Natural killer cell (primary cell): ENCODE results near the gene MAD1L1. TPM values are rescaled to one million over a fixed set of nuclear protein-coding genes. Genes with fewer than 3 reads are reported as not detected.

ENCODE experiments used
- ATAC-seq, 3 donors: fragments of 150-1000 bp in 2 of 3; fragments of 200-7000 bp in 1 of 3; cut with Tn5 transposase; 1 replicate in 1 of 3; 2 replicates in 2 of 3; pipeline ENCODE4 v1.10.0; 2021; ENCODE audit warnings: mild to moderate bottlenecking in 2 of 3, moderate library complexity in 2 of 3
- DNase-seq, 2 donors: peaks; one replicate each; pipeline versions ENCODE4 v3.0.0 to v3.0.0-alpha.2; 2013 to 2021; ENCODE audit warnings: mixed read lengths in 1 of 2
- H3K27ac ChIP-seq: one replicate; pipeline ENCODE4 v1.5.1; 2013; ENCODE audit warnings: mild to moderate bottlenecking, low read length
- H3K27me3 ChIP-seq: one replicate; pipeline ENCODE4 v1.6.1; 2013; ENCODE audit warnings: low read length; ENCODE audit not compliant: control insufficient read depth, insufficient read depth
- H3K36me3 ChIP-seq: one replicate; pipeline ENCODE4 v1.6.1; 2013; ENCODE audit warnings: low read length; ENCODE audit not compliant: control insufficient read depth, insufficient read depth
- H3K4me1 ChIP-seq: one replicate; pipeline ENCODE4 v1.6.1; 2013; ENCODE audit warnings: low read length; ENCODE audit not compliant: control insufficient read depth, insufficient read depth
- H3K4me3 ChIP-seq: one replicate; pipeline ENCODE4 v1.5.1; 2013; ENCODE audit warnings: low read length
- H3K9me3 ChIP-seq: one replicate; pipeline ENCODE4 v1.6.1; 2013; ENCODE audit warnings: low read length; ENCODE audit not compliant: control insufficient read depth, insufficient read depth
- H3K27ac Mint-ChIP-seq, 2 donors: one replicate each; pipeline ENCODE4 v1.8.0; 2022; ENCODE audit warnings: mild to moderate bottlenecking in 2 of 2, mixed read lengths in 2 of 2, moderate library complexity in 1 of 2
- H3K27me3 Mint-ChIP-seq, 2 donors: one replicate each; pipeline ENCODE4 v1.8.0; 2022; ENCODE audit warnings: low read depth in 2 of 2, mixed read lengths in 2 of 2
- H3K36me3 Mint-ChIP-seq: one replicate; pipeline ENCODE4 v1.8.0; 2022; ENCODE audit warnings: mixed read lengths
- H3K4me1 Mint-ChIP-seq, 2 donors: one replicate each; pipeline ENCODE4 v1.8.0; 2022; ENCODE audit warnings: mixed read lengths in 2 of 2
- H3K4me3 Mint-ChIP-seq: one replicate; pipeline ENCODE4 v1.8.0; 2022; ENCODE audit warnings: mild to moderate bottlenecking, moderate library complexity, mixed read lengths
- H3K9me3 Mint-ChIP-seq, 2 donors: one replicate each; pipeline ENCODE4 v1.8.0; 2022; ENCODE audit warnings: mixed read lengths in 2 of 2
- WGBS: methylation state at CpG from one replicate; pipeline ENCODE4 v1.1.7; 2013; ENCODE audit warnings: missing lambda C conversion rate; ENCODE audit not compliant: insufficient coverage; 5-methylcytosine and 5-hydroxymethylcytosine counted together
- intact Hi-C: fragments of 100-400 bp; cut with micrococcal nuclease; formaldehyde crosslinking; loops from one replicate; pipeline ENCODE4 v1.14.2; 2022
- total RNA-seq, 4 donors: library from RNA; stranded (reverse); fragments of 120-200 nt in 1 of 4; gene quantifications; one replicate each; pipeline versions ENCODE4 v1.2.3 to v1.2.4, GENCODE V29; 2013 to 2022
- TF ChIP-seq, protein P1 (sequence below): fragments of 200-600 bp; IDR thresholded peaks from one replicate; pipeline ENCODE4 v1.8.0; 2022; ENCODE audit warnings: antibody characterized with exemption

The MAD1L1 gene
- total RNA-seq, 3 donors from 2014 or later (not counting 1 experiment from before 2014, with no cell fraction given) = 53.6 to 81.2 (median 77.4) TPM

DNA sequence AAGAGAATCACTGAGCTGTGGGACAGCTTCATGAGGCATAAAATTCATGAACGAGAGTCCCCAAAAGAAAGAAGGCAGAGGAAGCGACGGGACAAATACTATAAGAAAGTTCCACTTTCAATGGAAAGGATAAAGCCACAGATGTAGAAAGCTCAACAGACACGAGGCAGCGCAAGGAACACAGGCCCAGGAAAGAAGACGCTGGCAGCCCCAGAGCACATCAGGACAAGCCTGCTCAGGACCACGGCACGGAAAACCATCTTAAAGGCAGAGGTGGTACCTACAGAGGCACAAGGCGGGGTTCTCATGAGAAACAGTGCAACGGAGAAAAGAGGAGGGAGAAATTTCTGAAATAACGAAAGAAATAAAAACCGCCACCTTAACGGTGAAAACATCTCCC, 273.4 kb downstream of the MAD1L1 start:
- Histone ChIP-seq H3K27ac (no peak overlapping the region), H3K36me3 (no peaks in the 10 kb centered on the region), H3K9me3 (peaks cover 15% of the 10 kb centered on the region), H3K27me3 (no peaks in the 10 kb centered on the region), H3K4me3 (no peak overlapping the region), H3K4me1 (no peaks in the 10 kb centered on the region)
- Mint-ChIP-seq H3K4me1 (peaks cover 34 to 36% of the 10 kb centered on the region in 2 donors), H3K27ac (no peak overlapping the region), H3K36me3 (peaks cover 24% of the 10 kb centered on the region), H3K27me3 (peaks cover 19 to 20% of the 10 kb centered on the region in 2 donors), H3K4me3 (no peak overlapping the region), H3K9me3 (peaks cover 2 to 12% of the 10 kb centered on the region in 2 donors)
- ATAC-seq (no peak), DNase-seq (no peak)
- TF ChIP-seq, protein P1, sequence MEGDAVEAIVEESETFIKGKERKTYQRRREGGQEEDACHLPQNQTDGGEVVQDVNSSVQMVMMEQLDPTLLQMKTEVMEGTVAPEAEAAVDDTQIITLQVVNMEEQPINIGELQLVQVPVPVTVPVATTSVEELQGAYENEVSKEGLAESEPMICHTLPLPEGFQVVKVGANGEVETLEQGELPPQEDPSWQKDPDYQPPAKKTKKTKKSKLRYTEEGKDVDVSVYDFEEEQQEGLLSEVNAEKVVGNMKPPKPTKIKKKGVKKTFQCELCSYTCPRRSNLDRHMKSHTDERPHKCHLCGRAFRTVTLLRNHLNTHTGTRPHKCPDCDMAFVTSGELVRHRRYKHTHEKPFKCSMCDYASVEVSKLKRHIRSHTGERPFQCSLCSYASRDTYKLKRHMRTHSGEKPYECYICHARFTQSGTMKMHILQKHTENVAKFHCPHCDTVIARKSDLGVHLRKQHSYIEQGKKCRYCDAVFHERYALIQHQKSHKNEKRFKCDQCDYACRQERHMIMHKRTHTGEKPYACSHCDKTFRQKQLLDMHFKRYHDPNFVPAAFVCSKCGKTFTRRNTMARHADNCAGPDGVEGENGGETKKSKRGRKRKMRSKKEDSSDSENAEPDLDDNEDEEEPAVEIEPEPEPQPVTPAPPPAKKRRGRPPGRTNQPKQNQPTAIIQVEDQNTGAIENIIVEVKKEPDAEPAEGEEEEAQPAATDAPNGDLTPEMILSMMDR = no peak
- WGBS = 95% methylated on average over 12 of the region's 13 CpGs
- intact Hi-C loops = no loop called here

DNA sequence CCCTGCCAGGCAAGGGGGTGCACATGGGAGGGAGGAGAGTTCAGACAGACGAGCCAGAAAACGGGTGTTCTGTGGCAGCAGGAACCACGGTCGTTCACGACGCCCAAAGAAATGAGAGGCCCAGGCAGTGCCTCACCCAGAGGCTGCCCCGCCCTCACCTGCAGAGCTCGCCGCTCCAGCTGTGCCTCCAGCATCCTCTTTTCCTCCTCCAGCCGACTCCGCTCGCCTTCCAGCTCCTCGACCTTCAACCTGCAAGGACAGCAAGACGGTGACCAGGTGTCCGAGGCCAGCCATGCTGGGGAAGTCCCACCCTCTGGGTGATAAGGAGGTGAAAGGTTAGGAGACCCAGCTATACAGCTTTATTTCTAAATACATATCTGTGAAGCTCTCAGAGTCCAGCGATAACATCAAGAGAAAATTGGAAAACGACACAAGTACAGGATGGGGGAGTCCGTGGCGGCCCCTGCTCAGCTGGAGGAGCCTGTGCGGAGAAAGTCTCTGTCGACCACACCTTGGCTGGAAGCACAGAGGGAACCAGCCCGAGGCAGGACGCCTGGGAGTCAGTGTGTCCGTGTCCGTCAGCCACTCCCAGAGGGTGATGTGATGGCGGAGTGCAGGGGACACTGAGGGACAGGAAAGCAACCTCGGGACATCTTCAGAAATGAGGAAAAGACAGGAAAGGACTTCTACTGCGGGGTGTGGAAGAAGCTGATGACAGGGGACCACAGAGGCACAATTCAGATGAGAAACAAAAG, 275.1 kb downstream of the MAD1L1 start:
- no peak overlapping the region for H3K4me3 ChIP-seq
- H3K9me3 Mint-ChIP-seq = peaks cover 2 to 12% of the 10 kb centered on the region in 2 donors
- no peak overlapping the region for H3K27ac Mint-ChIP-seq
- H3K4me1 ChIP-seq = no peaks in the 10 kb centered on the region
- H3K27me3 ChIP-seq = no peaks in the 10 kb centered on the region
- no peak overlapping the region for H3K27ac ChIP-seq
- peaks cover 34% of the 10 kb centered on the region in 2 donors for H3K4me1 Mint-ChIP-seq
- WGBS = 95% methylated on average over 28 of the region's 28 CpGs
- peaks cover 20 to 23% of the 10 kb centered on the region in 2 donors for H3K27me3 Mint-ChIP-seq
- TF ChIP-seq, protein P1 = no peak
- H3K9me3 ChIP-seq = peaks cover 13% of the 10 kb centered on the region
- no peak for DNase-seq
- no peak overlapping the region for H3K4me3 Mint-ChIP-seq
- intact Hi-C loops = no loop called here
- no peak for ATAC-seq
- no peaks in the 10 kb centered on the region for H3K36me3 ChIP-seq
- peaks cover 24% of the 10 kb centered on the region for H3K36me3 Mint-ChIP-seq

DNA sequence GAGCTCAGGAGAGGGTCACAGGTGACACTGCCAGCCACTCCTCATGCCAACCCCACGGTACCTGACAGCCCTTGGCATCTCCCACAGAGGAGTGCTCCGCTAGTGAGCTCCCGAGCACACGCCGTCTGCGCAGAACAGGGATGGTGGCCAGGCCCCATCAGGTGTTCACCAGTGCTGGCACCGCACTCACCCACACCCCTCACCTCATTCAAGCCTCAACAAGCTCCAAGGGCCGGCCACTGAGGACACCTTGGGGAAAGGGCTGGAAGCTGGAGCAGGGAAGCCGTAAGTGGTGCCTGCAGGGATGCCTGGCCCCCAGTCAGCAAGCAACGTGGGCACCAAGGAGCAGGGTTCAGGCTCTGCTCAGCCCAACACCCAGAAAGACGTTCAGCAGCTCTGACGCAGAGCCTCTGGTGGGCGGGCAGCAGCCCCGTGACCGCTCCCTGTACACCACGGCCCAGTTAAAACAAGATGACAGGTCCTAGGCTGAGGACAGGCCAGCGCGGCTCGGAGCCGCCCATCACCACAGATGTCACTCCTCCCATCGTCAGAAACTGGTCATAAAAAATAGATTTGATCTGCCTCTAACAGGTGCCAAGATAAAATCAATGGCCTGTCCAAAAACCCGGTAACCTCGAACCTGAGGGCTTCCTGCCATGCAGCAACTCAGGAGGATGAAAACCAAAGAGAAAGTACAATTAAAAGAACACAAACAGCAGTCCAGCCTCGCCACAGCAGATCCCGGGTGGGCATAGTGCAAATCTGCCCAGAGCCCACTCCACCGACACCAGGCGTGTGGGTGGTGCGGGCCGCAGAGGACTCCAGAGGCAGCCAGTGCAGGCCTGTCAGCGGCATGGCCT, 275.9 kb downstream of the MAD1L1 start:
- intact Hi-C loops = no loop called here
- Mint-ChIP-seq H3K36me3 (peaks cover 17% of the 10 kb centered on the region), H3K9me3 (peaks cover 2 to 7% of the 10 kb centered on the region in 2 donors), H3K27me3 (peaks cover 20 to 23% of the 10 kb centered on the region in 2 donors), H3K27ac (no peak overlapping the region), H3K4me3 (no peak overlapping the region), H3K4me1 (peaks cover 34% of the 10 kb centered on the region in 2 donors)
- WGBS = 87% methylated on average over 30 of the region's 30 CpGs
- H3K4me3 ChIP-seq = no peak overlapping the region
- peaks cover 3% of the 10 kb centered on the region for H3K4me1 ChIP-seq
- ATAC-seq (no peak), DNase-seq (no peak)
- TF ChIP-seq, protein P1 = no peak
- H3K36me3 ChIP-seq = no peaks in the 10 kb centered on the region
- H3K9me3 ChIP-seq = peaks cover 7% of the 10 kb centered on the region
- no peaks in the 10 kb centered on the region for H3K27me3 ChIP-seq
- no peak overlapping the region for H3K27ac ChIP-seq
